Adrenal gland (tissue), 5 donors: Measurements from ENCODE around the gene MALRD1.

ENCODE experiments used
- CTCF ChIP-seq, 6 experiments: fragments of 450-650 bp in 4 of 6; fragments of 200-600 bp in 2 of 6; sonication (generic) in 1 of 6; IDR thresholded peaks; 1 replicate in 5 of 6; 2 replicates in 1 of 6; pipeline versions ENCODE4 v1.5.1 to v1.8.0; 2016 to 2021; ENCODE audit warnings: antibody characterized with exemption in 6 of 6, mild to moderate bottlenecking in 2 of 6, moderate library complexity in 1 of 6
- POLR2A ChIP-seq, 2 donors: fragments of 450-650 bp; IDR thresholded peaks; one replicate each; pipeline ENCODE4 v1.6.1; 2017; ENCODE audit warnings: antibody characterized with exemption in 2 of 2, mild to moderate bottlenecking in 2 of 2, moderate library complexity in 1 of 2
- donor health status: DM: no; HTN: no; CAD: no.

DNA sequence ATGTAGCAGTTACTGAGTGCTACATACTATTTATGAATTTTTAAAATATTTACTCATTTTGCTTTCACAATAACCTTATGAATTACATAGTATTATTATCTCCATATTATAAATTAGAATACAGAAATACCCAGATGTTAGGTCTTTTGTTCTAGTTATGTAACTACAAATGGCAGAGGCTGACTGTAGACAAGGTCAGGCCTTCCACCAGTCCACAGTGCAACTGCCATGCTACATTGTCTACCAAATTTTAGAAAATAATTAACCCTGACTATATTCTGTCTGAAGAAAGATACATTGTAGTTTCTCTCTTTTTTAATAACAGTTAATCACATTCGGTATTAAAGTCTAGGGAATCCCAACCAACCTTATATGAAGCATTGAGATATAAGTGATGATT, 280.9 kb downstream of the MALRD1 start:
- TF ChIP-seq CTCF (IDR thresholded peaks at IDR 0.05) (no peak), POLR2A (IDR thresholded peaks at IDR 0.05) (no peak)
